ENCODE results near the gene FBXO40. TPM values are rescaled to one million over a fixed set of nuclear protein-coding genes. Genes with fewer than 3 reads are reported as not detected.
"Not testable (repeated sequence)": the region's sequence is repeated elsewhere in the genome, so short reads cannot be mapped to it uniquely, and the experiment has no call there.

Gene FBXO40, protein sequence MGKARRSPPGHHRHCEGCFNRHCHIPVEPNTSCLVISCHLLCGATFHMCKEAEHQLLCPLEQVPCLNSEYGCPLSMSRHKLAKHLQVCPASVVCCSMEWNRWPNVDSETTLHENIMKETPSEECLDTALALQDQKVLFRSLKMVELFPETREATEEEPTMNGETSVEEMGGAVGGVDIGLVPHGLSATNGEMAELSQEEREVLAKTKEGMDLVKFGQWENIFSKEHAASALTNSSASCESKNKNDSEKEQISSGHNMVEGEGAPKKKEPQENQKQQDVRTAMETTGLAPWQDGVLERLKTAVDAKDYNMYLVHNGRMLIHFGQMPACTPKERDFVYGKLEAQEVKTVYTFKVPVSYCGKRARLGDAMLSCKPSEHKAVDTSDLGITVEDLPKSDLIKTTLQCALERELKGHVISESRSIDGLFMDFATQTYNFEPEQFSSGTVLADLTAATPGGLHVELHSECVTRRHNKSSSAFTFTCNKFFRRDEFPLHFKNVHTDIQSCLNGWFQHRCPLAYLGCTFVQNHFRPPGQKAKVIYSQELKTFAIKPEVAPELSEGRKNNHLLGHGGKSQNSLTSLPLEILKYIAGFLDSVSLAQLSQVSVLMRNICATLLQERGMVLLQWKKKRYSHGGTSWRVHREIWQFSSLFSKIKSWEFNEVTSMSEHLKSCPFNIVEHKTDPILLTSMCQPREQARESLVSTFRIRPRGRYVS
- total RNA-seq = not detected

DNA sequence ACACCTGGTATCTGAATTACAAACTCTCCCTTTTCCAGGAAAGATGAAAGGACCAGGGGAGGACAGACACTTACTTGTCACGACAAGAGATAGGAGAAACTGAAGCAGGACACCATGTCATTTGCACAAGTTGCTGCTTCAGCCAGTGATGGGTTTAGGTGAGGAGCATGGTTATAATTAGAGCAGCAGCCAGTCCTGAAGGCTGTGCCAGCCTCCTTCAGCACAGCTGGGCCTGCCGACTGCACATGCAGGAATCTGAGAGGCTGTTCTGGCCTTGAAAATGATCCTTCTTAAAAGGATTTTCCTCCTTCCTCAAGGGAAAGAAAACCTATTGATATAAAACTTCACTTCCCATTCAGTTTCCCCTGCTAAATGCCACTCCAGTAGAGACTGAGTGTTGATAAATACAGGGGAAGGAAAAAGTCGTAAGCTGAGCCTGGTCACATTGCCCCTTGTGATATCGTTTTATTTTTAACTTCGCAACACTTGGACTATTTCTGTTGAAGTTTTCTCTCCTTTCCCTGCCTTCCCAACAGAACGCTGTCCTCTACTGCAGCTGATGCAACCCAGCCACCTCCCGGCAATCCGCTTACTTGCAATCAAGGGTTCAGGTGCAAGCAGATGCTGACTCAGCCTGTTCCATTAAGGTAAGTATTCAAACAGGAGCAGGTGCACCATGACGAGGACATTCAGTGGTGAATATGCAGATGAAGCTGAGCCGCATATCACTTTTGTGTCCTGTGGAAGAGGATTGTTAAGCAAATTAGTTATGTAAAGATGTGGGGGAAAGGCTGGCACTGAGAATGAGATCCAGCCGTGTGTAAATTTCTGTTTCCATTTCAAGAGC, at the start of gene FBXO40:
Gene FBXO40, plus strand, starts transcription at position 524 of the 847 bp plus-strand sequence. CDS start 27,197 bp downstream, outside the sequence.
- ATAC-seq = no peak

- ATAC-seq = no peak
Measured at GRCh38 chr3:121545049-121545573, 48.1 kb upstream of the FBXO40 start.

- peak; percentile 96 for ATAC-seq
Measured at GRCh38 chr3:121545574-121546455, 47.4 kb upstream of the FBXO40 start, which contains the start of gene POLQ. TSS of gene POLQ (minus strand) at chr3:121545988. CDS start at chr3:121545877, 111 bp downstream.

GRCh38 chr3:121552379-121552778, 40.8 kb upstream of the FBXO40 start:
- no peak for ATAC-seq

DNA sequence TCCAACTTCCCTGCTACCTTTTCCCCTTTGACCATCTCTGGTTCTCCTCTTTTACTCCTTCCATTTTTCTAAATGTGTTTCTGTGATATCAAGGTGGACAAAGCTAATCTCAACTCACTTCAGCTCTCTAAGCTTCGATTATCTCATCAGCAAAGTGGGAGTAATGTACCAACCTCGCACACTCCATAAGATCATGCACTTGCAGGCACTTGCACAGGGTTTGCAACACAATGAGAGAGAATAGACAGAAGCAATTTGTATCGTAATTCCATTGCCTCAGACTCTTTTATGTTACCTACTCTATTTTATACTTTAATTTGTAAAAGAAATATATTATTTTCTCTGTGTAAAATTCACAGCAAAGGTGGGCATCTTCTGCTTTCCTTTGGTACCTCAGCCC, 40.4 kb upstream of the FBXO40 start:
- no peak for ATAC-seq

GRCh38 chr3:121557426-121557934, 35.7 kb upstream of the FBXO40 start:
- no peak for ATAC-seq

- no peak for ATAC-seq
Measured at GRCh38 chr3:121562148-121562547, 31.0 kb upstream of the FBXO40 start.

- peak; percentile 69 for ATAC-seq
Measured at GRCh38 chr3:121566773-121567172, 26.4 kb upstream of the FBXO40 start.

GRCh38 chr3:121567649-121568048, 25.5 kb upstream of the FBXO40 start, which contains the start of gene ARGFX:
TSS of gene ARGFX (plus strand) at chr3:121567949. CDS start at chr3:121570714, 2,765 bp downstream.
- no peak for ATAC-seq

- peak; percentile 79 for ATAC-seq
Measured at GRCh38 chr3:121574449-121574848, 18.7 kb upstream of the FBXO40 start.

GRCh38 chr3:121581691-121582090, 11.5 kb upstream of the FBXO40 start:
- ATAC-seq = no peak

DNA sequence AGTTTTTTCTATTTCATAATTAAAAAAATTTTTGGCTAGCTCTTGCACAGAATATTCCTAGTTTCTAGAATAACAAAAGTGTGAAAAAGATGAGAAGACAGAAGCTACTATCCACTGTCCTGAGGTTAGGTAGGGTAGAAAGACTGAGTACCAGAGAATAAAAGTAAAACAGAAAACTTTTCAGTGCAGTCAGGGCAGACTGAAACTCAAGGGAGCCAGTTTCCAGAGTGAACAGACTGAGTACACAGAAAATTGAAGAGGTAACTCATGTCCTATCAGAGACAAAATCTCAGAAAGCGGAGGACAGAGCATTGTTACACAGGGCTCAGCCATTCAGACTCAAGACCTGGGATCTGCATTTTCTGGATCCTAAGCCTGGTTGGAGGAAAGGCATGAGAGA, 8.8 kb upstream of the FBXO40 start:
- ATAC-seq = no peak

DNA sequence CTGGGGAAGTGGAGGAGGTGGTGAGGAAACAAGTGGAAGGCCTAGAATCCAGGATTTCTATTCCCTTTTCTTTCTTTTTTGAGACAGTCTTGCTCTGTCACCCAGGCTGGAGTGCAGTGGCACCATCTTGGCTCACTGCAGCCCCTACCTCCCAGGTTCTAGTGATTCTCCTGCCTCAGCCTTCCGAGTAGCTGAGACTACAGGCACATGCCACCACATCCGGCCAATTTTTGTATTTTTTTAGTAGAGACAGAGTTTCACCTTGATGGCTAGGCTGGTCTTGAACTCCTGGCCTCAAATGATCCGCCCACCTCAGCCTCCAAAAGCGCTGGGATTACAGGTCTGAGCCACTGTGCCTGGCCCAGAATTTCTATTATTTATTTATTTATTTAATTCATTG, 627 bp downstream of the FBXO40 start:
- not testable (repeated sequence) for ATAC-seq

DNA sequence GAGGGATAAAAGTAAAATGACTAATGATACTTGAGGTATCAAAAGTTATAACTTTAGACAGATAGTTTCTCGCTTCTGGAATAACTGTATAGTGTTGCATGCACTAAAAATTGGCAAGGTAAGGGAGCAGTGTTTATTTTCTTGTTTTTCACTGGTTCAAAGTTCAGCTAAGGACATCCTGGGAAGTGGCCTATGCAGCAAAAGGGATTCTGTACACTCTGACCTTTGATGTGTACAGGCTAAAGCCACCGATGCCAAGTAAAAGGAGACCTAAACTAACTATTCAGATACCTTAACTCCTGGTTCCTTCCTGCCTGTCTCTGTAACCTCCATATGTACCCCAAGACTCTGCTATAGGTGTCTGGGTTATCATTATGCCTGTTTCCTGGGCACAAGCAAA, 1.7 kb downstream of the FBXO40 start:
- no peak for ATAC-seq

- ATAC-seq = no peak
Measured at GRCh38 chr3:121595765-121596406, 2.7 kb downstream of the FBXO40 start.

DNA sequence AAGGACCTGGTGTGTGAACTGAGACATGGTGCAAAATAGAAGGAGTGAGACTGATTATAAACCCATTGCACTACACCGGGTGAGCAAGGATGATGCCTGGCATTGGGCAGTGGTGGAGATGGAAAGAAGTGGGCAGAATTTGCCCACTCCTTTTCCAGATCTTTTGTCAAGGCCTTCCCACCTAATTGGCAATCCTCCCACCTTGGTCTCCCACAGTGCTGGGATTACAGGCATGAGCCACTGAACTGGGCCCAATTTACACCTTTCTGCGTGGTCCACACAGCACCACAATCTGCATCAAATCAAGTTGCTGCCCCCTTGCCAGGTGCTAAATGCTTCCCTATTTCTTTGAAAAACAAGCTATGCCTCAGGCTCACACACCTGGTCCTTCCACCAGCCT, 5.4 kb downstream of the FBXO40 start:
- no peak for ATAC-seq

- not testable (repeated sequence) for ATAC-seq
Measured at GRCh38 chr3:121599900-121600299, 6.7 kb downstream of the FBXO40 start.

DNA sequence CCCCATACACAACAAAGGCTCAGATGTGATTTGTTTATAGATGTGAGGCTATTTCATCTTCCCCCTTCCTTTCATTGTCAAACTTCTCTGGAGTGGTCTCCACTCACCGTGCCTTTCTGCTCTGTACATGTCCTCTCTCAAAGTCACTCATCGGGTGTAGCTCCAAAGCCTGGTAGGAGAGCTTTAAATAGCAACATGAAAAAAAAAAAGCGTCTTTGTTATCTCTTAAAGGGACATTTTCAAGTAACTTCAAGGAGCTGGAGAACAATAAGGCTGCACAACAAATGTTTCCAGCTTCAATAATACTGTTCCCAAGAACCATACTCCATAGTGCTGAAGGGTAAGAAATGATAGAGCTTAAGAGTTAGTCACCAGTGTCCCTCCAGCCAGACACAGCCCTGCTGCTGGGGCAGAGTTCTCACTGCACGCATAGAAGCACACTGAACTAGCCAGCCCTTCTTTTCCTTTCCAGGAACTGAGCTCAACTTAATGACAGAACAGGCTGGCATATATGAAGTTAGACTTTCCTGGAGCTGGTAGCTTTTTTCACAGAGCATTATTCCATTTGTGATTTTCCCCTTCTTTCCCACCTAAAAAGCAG, 8.1 kb downstream of the FBXO40 start:
- ATAC-seq = no peak

- no peak for ATAC-seq
Measured at GRCh38 chr3:121604759-121605158, 11.6 kb downstream of the FBXO40 start.

DNA sequence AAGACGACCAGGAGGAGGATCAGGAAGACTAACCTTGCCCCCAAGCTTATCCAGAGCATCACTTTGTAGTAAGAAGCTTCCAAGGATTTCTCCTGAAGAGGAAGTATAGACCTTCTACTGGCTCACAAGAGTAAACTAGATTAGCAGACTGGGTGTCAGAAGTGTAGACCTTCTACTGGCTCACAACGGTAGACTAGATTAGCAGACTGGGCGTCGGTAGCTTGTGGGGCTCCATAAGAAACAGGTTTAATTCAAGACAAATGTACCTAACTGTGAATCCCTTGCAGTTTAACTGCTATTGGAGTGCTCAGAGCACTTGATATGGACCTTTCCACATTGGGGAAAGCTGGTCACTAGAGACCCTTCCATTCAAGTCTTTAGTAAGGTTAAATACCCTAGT, 12.9 kb downstream of the FBXO40 start:
- ATAC-seq = no peak

All from esophagus mucosa (tissue), 1 donor.